HG03039 (cell line): ENCODE data around the gene GLI3.

ENCODE experiments used
- ATAC-seq: cut with Tn5 transposase; IDR thresholded peaks from one replicate; pipeline ENCODE4 v1.9.1; 2021; ENCODE audit warnings: mild to moderate bottlenecking, moderate library complexity; ENCODE audit not compliant: unreplicated experiment

Gene GLI3

DNA sequence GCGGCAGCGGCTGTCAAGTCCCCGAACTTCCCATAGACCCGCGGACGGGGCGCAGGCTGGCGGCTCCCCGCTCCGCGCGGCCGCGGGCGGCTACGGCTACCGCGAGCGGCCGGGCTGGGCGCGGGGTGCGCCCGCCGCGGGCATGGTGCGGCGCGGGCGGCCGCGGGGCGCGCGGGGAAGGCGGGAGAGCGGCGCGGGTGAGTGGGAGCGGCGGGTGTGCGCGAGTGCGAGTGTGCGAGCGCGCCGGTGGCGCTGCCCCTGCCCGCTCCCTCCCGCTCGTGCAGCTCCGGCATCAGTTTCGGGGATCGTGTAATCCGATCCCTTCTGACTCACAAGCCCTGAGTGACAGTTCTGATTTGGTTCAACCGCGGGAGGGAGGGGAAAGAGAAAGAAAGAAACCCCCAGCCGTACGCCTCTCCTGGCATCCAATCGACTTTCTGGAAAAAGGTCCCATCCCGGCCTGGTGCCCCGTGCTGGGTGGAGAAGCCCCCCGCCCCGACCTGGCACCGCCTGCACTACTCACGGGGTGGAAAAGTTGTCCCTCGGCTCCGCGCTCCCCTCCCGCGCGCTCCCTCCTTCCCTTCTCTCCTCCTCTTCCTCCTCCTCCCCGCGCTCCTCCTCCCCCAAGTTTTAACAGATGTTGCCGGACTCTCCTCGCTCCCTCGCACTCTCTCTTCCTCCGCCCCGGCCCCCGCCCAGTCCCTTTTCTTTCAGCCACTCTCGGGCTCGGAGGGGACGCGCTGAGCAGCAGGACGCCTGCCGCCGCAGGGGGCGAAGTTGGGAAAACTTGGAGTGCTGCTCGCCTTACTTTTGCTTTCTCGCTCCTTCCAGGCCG is at the start of gene GLI3:
GLI3 (minus strand) TSS at position 234 of the 835 bp plus-strand sequence. CDS start 13,956 bp downstream, outside the sequence.
- ATAC-seq: peak; percentile 89

DNA sequence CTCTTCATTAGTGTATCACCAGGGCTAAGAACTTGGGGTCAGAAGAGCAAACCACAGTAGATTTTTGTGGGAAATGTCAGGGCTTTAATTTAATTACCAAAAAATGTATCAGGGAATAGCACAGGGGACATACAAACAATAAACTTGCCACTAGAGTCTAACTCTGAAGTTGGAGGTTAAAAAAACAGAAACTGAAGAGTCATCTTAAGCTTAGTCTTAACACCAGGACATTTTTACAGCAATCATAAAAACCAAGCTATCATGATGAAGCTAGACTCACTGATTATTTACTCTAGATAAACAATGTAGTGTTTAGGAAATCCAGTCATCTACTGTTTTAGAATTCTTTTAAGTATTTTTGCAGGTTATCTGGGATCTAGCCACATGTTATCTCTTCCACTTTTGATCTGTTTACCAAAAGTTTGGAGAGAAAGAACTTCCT is 48.4 kb upstream of the GLI3 start:
- no peak for ATAC-seq

GRCh38 chr7:42283553-42283952 is 46.5 kb upstream of the GLI3 start:
- ATAC-seq: no peak

GRCh38 chr7:42278344-42278743 is 41.3 kb upstream of the GLI3 start:
- no peak for ATAC-seq

GRCh38 chr7:42274053-42274452 is 37.0 kb upstream of the GLI3 start:
- ATAC-seq: no peak

GRCh38 chr7:42272793-42273665 is 36.0 kb upstream of the GLI3 start:
- ATAC-seq: no peak

DNA sequence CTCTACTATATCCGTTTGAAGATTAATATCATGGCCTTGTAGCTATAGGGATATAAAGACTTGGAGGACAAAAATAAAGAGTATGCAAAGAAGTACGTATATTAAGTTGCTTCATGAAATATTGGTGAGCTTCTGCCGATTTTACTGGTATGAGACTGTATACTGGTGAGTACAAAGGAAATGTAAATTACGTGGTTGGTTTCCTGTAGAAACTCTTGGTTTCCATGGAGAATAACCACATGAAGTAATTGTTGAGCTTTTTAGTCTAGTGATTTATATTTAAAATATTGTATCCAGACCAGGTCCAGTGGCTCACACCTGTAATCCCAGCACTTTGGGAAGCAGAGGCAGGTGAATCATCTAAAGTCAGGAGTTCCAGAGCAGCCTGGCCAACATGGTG is 32.2 kb upstream of the GLI3 start:
- ATAC-seq: no peak

DNA sequence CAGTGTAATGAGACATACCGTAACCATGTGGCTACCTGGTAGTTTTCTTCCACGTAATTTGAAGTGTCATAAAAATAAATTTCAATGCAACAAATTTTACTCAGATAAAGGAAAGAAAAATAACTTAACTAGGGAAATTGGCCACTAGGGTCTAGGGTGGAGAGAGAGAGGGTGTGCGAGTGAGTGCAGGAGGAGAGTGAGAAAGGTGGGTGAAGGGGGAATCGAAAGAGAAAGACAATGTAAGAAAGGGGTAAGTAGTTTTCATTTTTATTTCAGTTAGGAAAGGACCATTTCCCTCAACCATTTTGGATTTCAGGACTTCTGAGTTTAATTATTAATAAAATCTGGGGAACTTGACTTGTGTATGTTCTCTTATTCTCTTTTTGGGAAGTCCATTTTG is 27.7 kb upstream of the GLI3 start:
- ATAC-seq: no peak

- no peak for ATAC-seq
Observed at GRCh38 chr7:42263971-42264370, 27.0 kb upstream of the GLI3 start.

DNA sequence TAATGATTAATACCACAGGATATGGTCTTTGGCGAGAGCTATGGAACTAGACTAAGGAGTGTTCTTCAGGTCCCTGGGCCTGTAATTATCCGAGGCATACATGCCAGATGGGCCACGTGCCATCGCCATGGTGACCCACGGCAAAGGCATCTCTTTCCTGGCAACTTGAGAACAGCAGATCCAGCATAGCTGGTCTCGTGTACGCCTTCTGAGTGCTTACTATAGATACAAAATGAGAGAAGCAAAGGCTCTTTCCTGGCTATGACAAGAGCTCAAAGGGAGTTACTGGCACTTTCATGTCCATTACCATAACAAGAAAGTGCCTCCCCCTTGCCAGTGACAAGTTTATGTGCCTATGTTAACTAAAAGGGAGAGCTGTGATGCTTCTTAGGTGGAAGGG is 26.0 kb upstream of the GLI3 start:
- ATAC-seq: no peak

DNA sequence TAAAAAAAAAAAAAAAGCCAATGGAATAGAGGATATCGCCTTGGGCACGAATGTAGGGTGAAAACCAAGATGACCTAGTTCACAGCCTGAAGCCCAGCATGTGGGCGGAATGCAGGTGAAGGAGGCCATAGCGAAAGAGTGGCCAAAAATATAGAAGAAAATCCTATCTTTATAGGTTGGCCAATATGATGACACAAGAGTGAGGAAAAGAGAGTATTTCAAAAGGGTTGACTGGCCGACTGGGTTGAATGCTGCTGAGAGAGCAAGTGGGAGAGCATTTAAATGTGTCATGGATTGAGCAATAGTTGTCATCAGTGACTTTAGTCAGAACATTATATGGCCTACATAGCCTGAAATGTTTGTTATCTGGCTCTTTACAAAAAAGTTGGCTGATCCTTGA is 17.2 kb upstream of the GLI3 start:
- no peak for ATAC-seq

DNA sequence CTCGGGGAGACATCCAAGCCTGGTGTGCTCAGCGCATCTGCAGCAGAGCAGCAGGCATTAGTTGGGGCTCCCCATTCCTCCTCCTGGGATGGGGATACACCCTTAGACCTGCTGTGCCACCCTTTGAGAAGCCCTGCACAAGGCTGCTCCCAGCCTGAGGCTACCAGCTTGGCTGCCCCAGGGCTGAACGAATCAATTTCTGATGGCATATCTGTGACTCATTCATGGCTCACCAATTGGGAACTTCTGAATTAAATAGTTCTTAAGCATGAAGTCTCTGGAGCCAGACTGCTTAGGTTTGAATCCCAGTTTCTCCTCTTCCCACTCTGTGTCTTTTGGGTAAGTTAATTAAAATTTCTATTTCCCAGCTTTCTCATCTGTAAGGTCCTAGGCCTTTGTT is 16.3 kb upstream of the GLI3 start:
- ATAC-seq: no peak

DNA sequence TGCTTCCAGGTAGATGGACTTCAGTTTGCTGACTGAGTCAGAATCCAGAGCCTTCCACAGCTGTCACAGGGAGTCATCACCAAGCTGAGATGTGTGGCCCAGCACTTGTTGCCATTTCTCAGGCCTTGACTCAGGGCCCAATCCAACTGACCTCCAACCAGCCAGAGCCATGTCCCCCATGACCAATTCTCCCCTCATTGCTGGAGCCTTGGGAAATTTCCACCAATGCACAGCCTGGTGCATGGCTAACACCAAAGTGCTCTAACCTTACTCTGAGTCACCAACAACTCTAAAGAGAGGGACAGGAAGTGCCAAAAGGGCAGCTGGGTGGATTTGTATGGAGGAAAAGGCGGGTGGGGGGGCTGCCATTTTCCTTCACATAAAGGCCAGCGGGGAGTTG is 13.4 kb upstream of the GLI3 start:
- ATAC-seq: no peak

DNA sequence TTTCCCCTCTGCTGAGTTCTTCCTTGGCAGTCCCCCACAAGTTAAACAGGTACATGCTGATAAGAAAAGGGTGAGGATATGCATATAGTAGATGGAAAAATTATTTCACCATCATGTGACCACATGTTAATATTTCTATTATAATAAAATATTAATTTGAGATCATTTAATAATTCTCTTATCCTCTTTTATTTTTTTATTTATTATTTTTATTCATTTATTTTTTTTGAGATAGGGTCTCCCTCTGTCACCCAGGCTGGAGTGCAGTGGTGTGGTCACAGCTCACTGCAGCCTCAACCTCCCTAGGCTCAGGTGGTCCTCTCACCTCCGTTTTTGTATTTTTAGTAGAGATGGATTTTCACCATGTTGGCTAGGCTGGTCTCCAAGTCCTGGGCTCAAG is 11.6 kb upstream of the GLI3 start:
- no peak for ATAC-seq

DNA sequence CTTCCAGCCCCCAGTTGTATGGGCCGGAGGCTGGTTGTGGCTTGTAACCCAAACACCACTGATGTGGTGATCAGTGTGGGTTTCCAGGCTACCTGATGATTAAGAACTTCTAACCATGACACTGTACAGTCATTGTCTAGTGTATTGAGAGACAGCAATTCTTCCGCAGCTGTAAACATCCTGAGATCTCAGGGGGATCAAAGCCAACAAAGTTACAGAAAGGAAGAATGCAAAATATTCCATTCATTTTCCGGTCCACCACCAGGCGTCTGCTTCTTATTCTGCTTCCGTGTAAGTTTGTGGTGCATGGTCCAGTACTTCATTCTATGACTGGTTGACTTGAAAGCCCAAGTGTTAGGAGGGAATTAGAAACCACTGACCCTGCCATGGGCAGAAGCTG is 10.3 kb upstream of the GLI3 start:
- ATAC-seq: no peak

- ATAC-seq: no peak
Observed at GRCh38 chr7:42244828-42245227, 7.8 kb upstream of the GLI3 start.

- no peak for ATAC-seq
Observed at GRCh38 chr7:42242381-42242780, 5.4 kb upstream of the GLI3 start.

DNA sequence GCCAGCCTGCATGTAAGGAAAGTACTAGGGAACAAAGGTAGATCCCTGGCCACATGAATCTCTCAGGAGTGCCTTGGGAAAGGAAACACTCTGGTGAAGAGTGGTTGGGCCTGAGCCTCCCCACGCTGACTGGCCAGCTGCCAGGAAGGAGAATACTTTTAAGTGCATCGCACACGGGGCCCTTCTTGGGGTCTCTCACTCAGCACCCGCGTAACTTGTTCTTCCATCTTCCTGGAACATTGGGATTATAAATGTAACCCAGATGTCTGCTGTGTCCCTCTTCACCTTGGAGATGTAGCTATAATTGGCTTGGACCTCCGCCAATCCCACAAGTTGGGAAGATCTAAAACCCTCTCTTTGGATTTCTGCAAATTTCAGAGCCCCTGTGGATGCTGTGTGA is 4.4 kb upstream of the GLI3 start:
- no peak for ATAC-seq

- ATAC-seq: no peak
Observed at GRCh38 chr7:42240416-42240815, 3.4 kb upstream of the GLI3 start.

GRCh38 chr7:42238709-42239366 is 1.8 kb upstream of the GLI3 start:
- no peak for ATAC-seq

GRCh38 chr7:42237811-42238541 is 967 bp upstream of the GLI3 start:
- ATAC-seq: no peak
